Fibroblast of skin of left biceps (primary cell): ENCODE results near the gene ASH1L.
"Not testable (repeated sequence)": the region's sequence is repeated elsewhere in the genome, so short reads cannot be mapped to it uniquely, and the experiment has no call there.

ENCODE experiments used
- DNase-seq, 2 experiments: peaks; one replicate each; pipeline ENCODE4 v3.0.0-alpha.2; 2013; ENCODE audit warnings: low read depth in 2 of 2

The ASH1L gene

DNA sequence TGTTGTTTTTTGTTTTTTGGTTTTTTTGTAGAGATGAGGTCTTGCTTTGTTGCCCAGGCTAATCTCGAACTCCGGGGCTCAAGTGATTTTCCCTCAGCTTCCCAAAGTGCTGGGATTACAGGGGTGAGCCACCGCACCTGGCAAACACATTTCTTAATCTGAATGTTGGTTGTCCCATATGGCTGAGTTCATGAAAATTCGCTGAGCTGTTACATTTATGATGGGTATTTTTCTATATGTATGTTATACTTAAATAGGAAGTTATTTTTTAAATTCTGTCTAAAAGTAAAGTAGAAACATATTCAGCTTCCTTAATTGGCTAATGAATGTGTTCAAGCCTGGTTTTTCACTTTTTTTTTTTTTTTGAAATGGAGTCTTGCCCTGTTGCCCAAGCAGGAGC is 75.1 kb downstream of the ASH1L start:
- DNase-seq, result no peak

DNA sequence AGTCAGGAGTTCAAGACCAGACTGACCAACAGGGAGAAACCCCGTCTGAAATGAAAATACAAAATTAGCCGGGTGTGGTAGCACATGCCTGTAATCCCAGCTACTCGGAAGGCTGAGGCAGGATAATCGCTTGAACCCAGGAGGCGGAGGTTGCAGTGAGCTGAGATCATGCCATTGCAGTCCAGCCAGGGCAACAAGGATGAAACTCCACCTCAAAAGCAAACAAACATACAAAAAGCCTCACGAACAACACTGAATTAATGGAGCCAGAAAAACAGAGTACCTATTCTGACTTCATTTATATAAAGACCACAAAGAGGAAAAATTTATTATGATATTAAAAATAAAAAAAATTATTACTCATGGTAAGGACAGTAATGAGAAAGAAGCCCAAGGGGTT is 75.7 kb downstream of the ASH1L start:
- not testable (repeated sequence) for DNase-seq

DNA sequence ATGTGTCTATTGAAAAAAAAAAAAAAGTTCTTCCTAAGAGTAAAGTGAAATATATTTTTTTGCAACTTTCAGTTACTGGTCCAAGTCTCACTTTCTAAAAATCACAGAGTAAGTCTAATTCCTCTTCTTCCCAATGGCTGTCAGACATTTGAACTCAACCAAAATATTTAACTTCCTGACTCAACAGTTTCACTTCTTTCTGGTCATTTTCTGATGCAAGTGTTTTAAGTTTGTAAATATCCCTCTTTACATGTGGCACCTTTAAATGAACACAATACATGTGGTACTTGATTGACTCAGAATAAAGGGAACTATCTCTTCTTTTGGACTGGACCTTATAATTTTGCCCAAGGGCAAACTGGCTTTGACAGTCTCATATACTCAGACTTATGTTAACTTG is 76.7 kb downstream of the ASH1L start:
- no peak for DNase-seq

DNA sequence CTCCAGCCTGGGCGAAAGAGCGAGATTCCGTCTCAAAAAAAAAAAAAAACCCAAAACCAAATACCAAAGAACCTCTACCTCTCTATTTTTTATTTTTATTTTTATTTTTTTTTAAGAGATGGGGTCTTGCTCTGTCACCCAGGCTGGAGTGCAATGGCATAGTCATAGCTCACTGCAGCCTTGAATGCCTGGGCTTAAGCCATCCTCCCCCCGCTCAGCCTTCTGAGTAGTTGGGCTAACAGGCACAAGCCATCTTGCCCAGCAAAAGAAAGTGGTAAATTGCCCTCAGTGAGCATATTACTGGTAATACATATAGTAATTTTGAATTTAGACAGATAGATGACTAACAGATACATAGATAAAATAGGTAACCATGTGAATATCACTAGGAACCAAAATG is 77.4 kb downstream of the ASH1L start:
- no peak for DNase-seq

DNA sequence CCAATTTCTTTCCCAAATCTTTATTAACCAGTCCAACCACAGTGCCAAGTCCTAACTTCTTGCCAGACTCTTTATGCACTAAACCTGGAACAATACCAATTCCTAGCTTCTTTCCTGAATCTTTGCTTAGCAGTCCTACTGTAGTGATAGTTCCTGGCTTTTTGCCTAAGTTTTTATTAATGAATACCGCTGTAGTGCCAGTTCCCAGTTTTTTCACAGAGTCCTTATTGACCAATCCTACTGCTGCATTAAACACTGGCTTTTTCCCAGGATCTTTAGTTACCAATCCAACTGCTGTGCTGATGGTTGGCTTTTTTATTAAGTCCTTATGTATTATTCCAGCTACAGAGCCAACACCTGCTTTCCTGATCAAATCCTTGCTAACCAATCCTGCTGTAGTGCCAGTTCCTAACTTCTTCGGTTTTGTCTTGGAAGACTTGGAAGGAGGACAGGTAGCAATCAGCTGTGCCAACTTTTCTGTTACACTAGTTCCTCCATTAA is 80.8 kb downstream of the ASH1L start:
- DNase-seq, result no peak

DNA sequence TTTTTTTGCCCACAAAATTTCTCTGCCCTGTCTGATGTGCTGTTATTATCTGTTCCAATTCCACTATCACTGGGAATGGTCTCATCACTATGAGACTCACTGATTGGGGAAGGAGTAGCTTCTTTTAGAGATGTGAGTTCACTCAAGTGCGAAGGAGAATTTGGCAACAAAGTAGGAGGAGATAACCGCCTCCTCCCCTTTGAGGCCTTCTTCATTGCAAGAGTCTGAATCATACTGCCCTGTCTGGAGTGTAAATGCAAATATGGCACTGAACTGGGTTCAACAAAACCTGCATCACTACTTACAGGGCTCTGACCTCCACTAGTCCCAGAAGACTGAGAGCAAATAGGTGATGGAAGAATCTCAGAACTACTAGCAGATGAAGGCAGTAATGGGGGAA is 83.4 kb downstream of the ASH1L start:
- DNase-seq, result no peak

DNA sequence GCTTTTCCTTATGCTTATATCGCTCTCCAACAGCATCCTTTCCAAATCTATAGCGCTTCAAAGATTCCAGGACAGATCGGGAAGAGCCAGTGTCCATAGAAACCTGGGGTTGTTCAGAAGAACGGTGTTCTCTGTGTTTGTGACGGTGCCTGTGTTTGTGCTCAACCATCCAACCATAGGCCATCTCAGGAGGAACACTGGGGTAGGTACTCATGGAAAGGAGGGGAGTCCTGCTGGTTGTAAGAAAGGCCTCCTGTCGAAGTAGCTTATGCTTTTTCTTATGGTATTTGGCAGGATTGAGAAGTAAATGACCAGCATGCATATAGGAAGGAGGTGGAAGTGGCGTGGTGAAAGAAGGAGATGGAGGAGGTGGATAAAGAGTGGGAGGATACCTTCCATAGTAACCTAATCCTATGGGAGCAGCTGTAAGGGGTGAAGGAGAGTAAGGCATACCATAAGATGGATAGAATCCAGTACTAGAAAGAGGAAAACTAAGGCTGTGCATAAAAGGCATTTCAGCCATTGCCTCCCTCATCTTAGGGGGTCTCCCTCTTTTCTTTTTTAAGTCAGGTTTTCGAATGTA is 84.2 kb downstream of the ASH1L start:
- DNase-seq, result no peak

DNA sequence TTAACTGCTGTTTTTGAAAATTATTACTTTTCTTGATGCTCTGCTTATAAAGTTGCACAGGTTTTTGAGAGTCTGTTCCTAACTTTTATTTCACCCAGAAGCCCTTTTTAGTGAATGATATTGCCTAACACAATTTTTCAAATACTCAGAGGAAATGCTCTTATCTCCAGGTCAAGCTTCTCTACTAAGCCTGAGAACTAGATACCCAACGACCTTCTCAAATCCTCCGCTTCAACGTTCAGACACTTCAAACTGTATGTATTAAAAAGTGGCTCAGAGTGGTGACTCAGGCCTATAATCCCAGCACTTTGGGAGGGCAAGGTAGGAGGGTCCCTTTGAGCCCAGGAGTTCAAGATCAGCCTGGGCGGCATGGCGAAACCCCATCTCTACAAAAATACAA is 88.5 kb downstream of the ASH1L start:
- DNase-seq, result no peak

DNA sequence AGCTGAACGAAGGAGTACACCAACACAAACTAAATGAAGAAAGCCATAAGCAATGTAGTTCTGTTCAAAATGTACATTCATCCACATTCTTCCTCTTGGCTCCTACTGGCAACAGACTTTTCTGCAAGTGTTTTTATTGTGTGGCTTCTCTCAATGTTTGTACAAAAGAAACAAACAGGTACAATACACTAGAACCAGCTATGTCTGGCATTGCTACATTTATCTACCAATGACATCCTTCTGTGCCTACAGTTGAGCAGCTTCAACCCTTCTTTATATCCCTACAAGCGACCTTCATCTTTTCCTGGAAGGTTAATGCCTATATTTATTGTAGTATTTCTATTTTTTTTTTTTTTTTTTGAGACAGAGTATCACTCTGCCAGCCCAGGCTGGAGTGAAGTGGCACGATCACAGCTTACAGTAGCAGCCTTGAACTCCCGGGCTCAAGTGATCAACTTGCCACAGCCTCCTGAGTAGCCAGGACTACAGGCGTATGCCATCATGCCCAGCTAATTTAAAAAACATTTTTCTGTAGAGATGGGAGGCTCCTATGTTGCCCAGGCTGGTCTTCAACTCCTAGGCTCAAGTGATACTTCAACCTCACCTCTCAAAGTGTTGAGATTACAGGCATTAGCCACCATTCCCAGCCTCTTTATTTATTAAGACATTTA is 89.3 kb downstream of the ASH1L start:
- DNase-seq, result no peak

DNA sequence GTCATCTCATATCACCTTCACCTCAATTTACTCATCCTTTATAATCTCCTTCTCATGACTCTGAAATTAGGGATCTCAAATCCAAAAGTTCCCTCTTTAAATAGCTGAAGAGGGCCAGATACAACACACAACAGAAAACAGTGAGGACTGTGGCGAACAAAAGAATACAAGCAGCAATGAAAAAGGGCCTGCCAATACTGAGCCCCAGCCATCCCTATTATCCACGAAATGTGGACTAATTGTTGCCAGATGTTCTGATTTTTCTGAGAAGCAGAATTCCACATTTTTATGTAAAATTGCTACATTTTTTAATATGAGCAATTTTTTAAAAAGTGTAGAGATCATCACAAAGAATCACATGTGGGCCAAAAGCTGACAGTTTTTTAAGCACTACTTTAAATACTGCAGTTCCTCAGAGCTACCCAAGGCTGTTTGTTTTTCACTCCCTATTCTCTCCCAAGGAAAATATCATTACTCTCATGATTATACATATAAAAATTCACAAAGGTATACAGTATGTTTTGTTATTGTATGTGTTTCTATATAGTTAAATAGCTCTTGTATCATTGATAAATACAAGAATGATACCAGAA is 90.0 kb downstream of the ASH1L start:
- DNase-seq, result no peak

DNA sequence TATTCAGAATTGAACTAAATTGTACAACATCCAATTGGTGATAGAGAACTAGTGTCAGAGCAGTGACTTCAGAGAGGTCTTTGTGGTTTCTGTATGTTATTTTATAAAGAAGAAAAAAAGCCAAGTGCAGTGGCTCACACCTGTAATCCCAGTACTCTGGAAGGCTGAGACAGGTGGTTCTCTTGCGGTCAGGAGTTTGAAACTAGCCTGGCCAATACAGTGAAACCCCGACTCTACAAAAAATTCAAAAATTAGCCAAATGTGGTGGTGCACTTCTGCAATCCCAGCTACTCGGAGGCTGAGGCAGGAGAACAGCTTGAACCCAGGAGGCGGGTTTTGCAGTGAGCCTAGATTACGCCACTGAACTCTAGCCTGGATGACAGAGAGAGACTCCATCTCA is 90.7 kb downstream of the ASH1L start:
- no peak for DNase-seq

DNA sequence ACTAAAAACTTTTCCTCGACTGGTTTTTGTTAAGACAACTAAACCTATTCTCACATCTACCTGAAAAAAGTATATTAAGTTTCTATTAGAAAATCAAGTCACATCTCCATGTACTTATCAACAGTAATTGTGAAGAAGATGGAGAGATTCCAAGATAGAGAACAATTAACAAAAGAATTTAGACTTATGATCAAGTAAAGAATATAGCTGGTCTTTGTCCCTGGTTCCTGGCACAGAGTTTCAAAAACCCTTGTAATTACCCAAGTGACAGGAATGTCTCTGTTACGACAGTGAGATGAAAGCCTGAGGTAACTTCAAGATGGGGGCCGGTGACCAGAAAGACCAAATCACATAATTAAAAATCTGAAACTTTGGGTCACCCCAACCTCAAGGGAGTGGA is 91.6 kb downstream of the ASH1L start:
- no peak for DNase-seq

DNA sequence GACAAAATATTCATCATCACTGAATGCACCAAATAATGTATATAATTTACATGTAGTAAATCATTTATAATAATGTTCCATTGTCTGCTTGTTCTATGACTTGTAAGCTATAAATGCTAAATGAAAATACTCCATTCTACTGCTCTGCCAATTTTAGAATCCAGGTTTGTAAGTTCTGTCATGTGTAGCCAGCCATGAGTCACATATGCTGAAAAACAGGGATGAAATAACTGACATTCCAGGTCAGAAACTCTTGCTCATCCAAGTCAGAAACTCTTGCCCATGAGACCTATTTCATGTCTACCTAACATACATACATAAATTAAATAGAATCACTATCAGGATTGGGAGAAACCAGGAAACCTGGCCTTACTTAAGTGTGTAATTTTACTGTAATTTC is 95.6 kb downstream of the ASH1L start:
- DNase-seq, result peak; percentile 50 to 51

DNA sequence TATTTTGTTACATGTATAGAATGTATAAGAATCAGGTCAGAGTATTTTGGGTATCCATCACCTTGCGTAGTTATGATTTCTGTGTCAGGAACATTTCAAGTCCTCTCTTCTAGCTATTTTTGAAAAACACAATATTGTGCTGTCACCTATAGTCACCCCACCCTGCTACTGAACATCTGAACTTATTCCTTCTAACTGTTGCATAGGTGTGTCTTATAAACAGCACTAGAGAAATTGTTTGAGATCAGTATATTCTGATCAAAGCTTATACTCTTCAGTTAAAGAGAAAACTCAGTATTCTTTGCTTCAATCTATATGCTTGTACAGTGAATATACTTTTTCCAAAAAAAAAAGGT is 96.0 kb downstream of the ASH1L start:
- DNase-seq, result no peak

DNA sequence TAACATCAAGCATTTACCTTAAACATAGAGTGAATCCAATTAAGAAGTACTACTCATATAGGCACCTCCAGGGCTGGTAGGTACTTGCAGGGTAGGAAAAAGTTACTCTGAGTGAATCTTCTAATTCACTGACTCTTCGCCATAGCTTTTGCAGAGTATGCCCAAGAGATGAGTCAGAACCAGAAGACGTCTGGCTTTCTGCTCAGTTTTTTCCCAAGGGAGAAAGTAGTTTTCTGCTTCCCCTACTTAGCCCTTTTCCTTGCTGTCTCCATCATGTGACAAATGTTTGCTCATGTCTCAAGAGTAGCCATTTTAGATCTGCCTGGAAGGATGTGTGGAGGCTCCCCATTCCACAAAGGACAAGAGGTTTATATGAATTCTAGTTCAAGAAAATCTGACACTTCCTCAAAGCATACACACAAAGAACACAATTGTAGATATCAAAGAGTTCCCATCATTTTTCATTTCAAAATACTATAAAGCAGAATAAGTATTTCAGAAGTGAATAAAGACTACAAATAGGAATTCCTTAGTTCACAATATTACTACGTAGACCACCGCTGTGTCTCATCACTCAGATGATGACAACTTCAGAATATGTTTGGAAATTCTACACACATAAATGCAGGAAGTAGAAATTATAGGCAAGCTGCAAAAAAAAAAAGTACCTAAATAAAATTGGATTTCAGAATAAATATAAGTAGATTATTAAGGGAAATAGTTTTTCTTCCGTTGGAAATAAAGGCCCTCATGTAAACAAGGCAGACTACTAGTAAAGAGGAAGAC is 98.5 kb downstream of the ASH1L start:
- peak; percentile 59 to 61 for DNase-seq

DNA sequence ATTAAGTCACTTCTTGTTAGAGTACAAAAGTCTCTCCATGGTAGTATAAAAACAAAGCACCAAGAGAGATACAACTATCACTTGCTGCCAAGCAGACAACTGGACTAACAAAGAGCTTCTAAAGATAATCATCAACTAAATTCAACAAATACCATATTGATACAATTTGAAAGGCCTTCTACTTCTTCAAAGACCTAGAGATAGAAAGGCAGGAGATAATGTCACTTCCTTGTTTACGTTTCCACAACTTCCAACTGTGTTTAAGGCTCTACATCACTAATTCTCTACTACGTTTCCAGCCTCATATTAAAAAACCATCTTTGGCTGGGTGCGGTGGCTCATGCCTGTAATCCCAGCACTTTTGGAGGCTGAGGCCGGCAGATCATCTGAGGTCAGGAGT is 104.5 kb downstream of the ASH1L start:
- no peak for DNase-seq

DNA sequence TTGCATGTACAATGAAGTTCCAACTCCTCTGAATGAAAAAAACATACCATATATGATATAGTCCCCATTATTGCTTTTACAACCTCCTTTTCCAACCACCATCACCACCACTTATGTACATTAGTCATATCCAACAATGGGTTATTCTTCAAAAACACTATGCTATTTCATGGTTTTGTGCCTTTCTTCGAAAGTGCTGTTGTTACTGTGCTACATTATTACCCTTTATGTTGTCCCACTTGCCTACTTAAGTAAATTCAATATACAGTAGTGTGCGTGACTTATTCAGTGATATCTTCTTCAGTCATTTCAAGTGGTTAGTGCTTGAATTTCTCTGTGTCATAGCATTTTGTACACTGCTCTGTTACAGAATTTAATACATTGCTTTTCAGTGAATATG is 105.3 kb downstream of the ASH1L start:
- DNase-seq, result no peak

DNA sequence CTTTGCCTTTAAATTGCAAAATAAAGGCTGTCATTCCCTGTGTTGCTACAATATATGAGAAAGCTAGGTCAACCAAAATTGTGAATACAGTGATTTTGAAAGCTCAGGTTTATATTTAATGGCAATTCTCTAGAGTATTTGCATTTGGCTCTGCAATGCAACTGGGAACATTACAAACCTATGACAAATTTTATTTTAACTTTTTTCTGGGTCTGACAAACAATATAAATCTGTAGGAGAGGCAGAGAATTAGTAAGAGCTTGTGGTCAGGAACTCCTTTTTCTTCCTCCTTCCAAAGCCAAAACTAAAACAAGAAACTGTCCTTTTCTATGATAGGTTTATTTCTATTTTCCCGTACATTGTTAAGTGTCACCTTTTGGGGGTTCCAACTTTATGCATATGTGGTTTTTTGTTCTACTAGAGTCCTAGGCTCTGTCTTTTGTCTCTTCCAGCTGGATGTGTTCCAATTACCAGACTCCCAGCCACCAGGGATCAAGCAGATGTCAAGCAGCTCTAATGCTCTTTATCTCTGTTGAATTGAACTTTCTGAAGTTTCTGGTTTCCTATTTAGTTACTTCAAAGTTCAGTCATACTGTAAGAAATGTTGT is 106.9 kb downstream of the ASH1L start:
- no peak for DNase-seq

DNA sequence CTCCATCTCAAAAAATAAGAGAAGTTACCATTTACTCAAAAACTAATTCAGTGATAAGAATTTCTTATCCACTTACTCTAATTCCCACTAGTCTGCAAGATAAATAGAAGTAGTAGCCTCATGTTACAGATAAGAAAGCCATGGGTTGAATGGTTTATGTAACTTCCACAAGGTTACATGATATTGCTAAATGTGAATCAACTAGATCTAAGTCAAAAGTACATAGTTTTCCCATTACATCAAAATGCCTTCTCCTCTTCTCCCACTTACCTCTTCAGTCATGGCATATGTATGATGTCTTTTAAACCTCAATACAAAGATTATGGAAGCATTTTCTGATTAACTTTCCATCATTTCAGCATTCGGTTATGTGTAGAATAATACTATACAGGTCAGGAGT is 108.5 kb downstream of the ASH1L start:
- DNase-seq, result no peak

DNA sequence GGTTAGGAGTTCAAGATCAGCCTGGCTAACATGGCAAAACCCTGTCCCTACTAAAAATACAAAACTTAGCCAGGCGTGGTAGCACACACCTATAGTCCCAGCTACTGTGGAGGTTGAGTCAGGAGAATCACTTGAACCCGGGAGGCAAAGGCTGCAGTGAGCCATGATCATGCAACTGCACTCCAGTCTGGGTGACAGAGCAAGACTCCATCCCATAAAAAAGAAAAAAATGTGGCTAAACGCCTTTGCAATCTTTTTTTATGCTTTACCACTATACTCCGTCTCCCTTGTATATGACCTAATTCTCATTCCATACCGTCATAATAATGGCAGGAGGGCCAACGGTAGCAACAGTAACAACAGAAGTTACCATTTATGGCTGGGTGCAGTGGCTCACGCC is 109.5 kb downstream of the ASH1L start:
- DNase-seq, result no peak

DNA sequence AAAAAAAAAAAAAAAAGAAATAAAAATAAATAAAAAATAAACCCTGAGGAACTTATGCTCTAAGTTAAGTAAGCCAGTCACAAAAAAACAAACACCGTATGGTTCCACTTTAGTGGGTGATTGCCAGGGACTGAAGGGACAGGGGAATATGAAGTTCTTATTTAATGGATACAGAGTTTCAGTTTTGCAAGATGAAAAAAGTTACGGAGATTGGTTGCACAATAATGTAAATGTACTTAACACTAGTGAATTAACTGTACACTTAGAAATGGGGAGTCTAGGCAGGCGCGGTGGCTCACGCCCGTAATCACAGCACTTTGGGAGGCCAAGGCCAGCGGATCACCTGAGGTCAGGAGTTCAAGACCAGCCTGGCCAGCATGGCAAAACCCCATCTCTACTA is 111.4 kb downstream of the ASH1L start:
- DNase-seq, result no peak

DNA sequence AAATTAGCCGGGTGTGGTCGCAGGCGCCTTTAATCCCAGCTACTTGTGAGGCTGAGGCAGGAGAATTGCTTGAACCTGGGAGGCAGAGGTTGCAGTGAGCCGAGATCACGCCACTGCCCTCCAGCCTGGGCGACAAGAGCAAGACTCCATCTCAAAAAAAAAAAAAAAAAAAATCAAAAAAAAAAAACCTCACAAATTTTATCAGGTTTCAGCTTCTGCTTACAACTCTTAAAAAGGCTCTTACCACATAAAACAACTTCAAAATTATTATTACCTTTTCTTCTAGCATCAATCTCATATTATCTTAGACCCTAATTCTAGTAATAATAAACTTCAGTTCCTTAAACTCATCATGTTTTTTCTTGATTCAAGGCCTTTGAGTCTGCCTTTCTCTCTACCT is 120.2 kb downstream of the ASH1L start:
- DNase-seq, result not testable (repeated sequence)
